A549 (cell line): ENCODE data around the gene ZBTB49.

Experiments used
- BHLHE40 ChIP-seq: IDR thresholded peaks from 2 replicates; pipeline ENCODE4 v1.6.1; 2012; ENCODE audit warnings: low read depth, low read length, inconsistent platforms
- HMGXB4 ChIP-seq: fragments of 250-450 bp; sonication (Bioruptor Pico); IDR thresholded peaks from 2 replicates; pipeline ENCODE4 v1.5.0; 2021; ENCODE audit warnings: mild to moderate bottlenecking, moderate library complexity, borderline replicate concordance

DNA sequence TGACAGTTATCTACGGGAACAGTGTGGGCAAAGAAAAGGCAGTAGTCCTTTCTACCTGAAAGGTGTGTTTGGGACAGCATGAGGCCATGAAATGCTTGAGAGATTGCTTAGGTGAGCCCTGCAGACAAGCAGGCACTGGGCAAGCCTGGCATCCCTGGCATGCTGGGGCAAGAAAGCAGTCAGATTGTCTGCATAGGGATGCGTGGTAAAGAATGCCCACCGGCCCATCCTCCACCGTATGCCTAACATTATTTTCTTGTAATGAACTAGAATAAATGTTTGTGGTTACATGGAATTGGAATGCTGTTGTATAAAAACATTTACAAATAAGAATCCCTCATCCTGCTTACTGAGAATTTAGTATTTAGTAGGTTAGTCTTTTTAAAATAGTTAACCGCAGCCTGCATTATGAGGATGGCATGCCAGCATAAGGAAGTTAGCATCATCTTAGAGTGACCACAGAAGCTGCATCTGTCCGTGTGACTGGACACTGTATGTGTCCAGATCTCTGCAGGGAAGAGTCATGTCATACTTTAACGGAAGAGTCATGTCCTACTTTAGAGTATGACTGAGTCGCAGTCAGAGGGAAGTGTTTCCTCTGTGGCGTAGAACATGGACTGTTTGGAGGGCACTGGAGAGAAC, 18.9 kb downstream of the ZBTB49 start:
- TF ChIP-seq BHLHE40 (no peak), HMGXB4 (CRISPR knock-in tag) (no peak)
